Measurements from ENCODE around the gene SYNRG.

Gene SYNRG

DNA sequence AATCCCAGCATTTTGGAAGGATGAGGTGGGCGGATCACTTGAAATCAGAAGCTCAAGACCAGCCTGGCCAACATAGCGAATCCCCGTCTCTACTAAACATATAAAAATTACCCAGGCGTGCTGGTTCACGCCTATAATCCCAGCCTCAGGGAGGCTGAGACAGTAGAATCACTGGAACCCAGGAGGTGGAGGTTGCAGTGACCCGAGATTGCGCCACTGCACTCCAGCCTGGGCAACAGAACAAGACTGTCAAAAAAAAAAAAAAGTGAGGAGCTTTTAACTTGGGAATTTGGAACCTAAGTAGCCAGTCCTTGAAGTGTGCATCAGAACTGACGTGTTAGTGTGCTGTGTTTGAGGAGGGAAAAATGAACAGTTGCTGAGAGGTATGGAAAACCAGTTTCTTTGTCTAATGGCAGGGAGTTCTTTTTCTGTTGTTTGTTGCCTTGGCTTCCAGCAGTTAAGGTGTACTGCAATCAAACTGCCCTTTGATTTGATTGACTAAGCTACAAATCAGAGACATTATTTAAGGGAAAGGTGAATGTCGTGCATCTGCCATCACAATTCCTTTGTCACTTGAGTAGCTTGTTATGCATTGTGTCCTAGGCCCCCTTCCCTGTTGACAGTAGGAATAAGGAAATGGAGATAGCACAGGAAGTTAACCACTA is 128.1 kb downstream of the SYNRG start:
- CTCF ChIA-PET: no interaction called here
- no peak for DNase-seq (ENCODE audit: extremely low spot score)
- TF ChIP-seq CTBP1 (IDR thresholded peaks at IDR 0.05; ENCODE audit: borderline replicate concordance): no peak
- no peak for TF ChIP-seq FOXK2 (IDR thresholded peaks at IDR 0.05)
- TF ChIP-seq, protein P1, sequence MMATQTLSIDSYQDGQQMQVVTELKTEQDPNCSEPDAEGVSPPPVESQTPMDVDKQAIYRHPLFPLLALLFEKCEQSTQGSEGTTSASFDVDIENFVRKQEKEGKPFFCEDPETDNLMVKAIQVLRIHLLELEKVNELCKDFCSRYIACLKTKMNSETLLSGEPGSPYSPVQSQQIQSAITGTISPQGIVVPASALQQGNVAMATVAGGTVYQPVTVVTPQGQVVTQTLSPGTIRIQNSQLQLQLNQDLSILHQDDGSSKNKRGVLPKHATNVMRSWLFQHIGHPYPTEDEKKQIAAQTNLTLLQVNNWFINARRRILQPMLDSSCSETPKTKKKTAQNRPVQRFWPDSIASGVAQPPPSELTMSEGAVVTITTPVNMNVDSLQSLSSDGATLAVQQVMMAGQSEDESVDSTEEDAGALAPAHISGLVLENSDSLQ (IDR thresholded peaks at IDR 0.05): no peak
- TF ChIP-seq NFRKB (IDR thresholded peaks at IDR 0.05): no peak
- TF ChIP-seq ELF4 (IDR thresholded peaks at IDR 0.05): no peak
- no peak for TF ChIP-seq ZNF384 (IDR thresholded peaks at IDR 0.05)
- no peak for TF ChIP-seq ARNT (IDR thresholded peaks at IDR 0.05)
- no peak for TF ChIP-seq L3MBTL2 (conservative IDR thresholded peaks at IDR 0.05)
- no peak for TF ChIP-seq SP1 (IDR thresholded peaks at IDR 0.05)
- TF ChIP-seq TARDBP (IDR thresholded peaks at IDR 0.05): no peak
- TF ChIP-seq FOXM1 (IDR thresholded peaks at IDR 0.05; ENCODE audit: borderline replicate concordance): no peak
- no peak for TF ChIP-seq SUZ12 (IDR thresholded peaks at IDR 0.05)
- no peak for TF ChIP-seq BHLHE40 (IDR thresholded peaks at IDR 0.05; ENCODE audit: borderline replicate concordance)
- TF ChIP-seq HDGF (IDR thresholded peaks at IDR 0.05; ENCODE audit: borderline replicate concordance): no peak
- POLR2A ChIA-PET: no interaction called here

DNA sequence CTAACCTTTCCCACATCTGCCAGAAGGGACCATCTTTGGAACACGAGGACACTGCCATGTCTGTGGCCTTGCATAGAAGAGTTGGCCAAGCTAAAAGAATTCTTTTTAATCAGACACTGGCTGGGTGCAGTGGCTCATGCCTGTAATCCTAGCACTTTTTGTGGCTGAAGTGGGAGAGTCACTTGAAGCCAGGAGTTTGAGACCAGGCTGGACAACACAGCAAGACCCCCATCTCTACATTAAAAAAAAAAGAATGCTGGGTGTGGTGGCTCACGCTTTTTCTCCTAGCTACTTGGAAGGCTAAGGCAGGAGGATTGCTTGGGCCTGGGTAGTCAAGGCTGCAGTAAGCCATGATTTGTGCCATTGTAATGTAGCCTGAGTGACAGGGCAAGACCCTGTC is 128.8 kb downstream of the SYNRG start:
- no peak for TF ChIP-seq BHLHE40 (IDR thresholded peaks at IDR 0.05; ENCODE audit: borderline replicate concordance)
- TF ChIP-seq ARNT (IDR thresholded peaks at IDR 0.05): no peak
- TF ChIP-seq FOXM1 (IDR thresholded peaks at IDR 0.05; ENCODE audit: borderline replicate concordance): no peak
- TF ChIP-seq TARDBP (IDR thresholded peaks at IDR 0.05): no peak
- no peak for TF ChIP-seq FOXA1 (IDR thresholded peaks at IDR 0.05)
- TF ChIP-seq LEF1 (IDR thresholded peaks at IDR 0.05; ENCODE audit: borderline replicate concordance): no peak
- no peak for TF ChIP-seq CTBP1 (IDR thresholded peaks at IDR 0.05; ENCODE audit: borderline replicate concordance)
- TF ChIP-seq ZNF384 (IDR thresholded peaks at IDR 0.05): no peak
- TF ChIP-seq, protein P1 (IDR thresholded peaks at IDR 0.05): no peak
- no peak for TF ChIP-seq FOXK2 (IDR thresholded peaks at IDR 0.05)
- TF ChIP-seq SP1 (IDR thresholded peaks at IDR 0.05): no peak
- TF ChIP-seq NFRKB (IDR thresholded peaks at IDR 0.05): no peak
- TF ChIP-seq L3MBTL2 (conservative IDR thresholded peaks at IDR 0.05): no peak
- no peak for TF ChIP-seq SUZ12 (IDR thresholded peaks at IDR 0.05)
- TF ChIP-seq HDGF (IDR thresholded peaks at IDR 0.05; ENCODE audit: borderline replicate concordance): no peak
- no peak for TF ChIP-seq ELF4 (IDR thresholded peaks at IDR 0.05)
- CTCF ChIA-PET: interaction anchor here (0.7 kb wide), 1 partner anchor 10 kb away, joined by 4 read pairs; no protein-coding TSS in a partner anchor
- DNase-seq (ENCODE audit: extremely low spot score): no peak
- POLR2A ChIA-PET: no interaction called here

GRCh38 chr17:37479025-37479424 is 130.2 kb downstream of the SYNRG start:
- POLR2A ChIA-PET: no interaction called here
- TF ChIP-seq, protein P1 (IDR thresholded peaks at IDR 0.05): no peak
- TF ChIP-seq ARNT (IDR thresholded peaks at IDR 0.05) (no peak), TARDBP (IDR thresholded peaks at IDR 0.05) (no peak), FOXK2 (IDR thresholded peaks at IDR 0.05) (no peak), L3MBTL2 (conservative IDR thresholded peaks at IDR 0.05) (no peak), SUZ12 (IDR thresholded peaks at IDR 0.05) (no peak), HDGF (IDR thresholded peaks at IDR 0.05; ENCODE audit: borderline replicate concordance) (no peak), ELF4 (IDR thresholded peaks at IDR 0.05) (no peak)
- DNase-seq (ENCODE audit: extremely low spot score): no peak
- CTCF ChIA-PET: no interaction called here

- DNase-seq (ENCODE audit: extremely low spot score): no peak
- ChIA-PET POLR2A (no interaction called here), CTCF (no interaction called here)
- TF ChIP-seq LEF1 (IDR thresholded peaks at IDR 0.05; ENCODE audit: borderline replicate concordance) (no peak), ZNF384 (IDR thresholded peaks at IDR 0.05) (no peak), TARDBP (IDR thresholded peaks at IDR 0.05) (no peak)
Observed at GRCh38 chr17:37478187-37478586, 131.0 kb downstream of the SYNRG start.

GRCh38 chr17:37476431-37477120 is 132.6 kb downstream of the SYNRG start:
- TF ChIP-seq ARNT (IDR thresholded peaks at IDR 0.05): no peak
- no peak for TF ChIP-seq BHLHE40 (IDR thresholded peaks at IDR 0.05; ENCODE audit: borderline replicate concordance)
- no peak for TF ChIP-seq TARDBP (IDR thresholded peaks at IDR 0.05)
- TF ChIP-seq FOXM1 (IDR thresholded peaks at IDR 0.05; ENCODE audit: borderline replicate concordance): no peak
- TF ChIP-seq FOXK2 (IDR thresholded peaks at IDR 0.05): no peak
- TF ChIP-seq SUZ12 (IDR thresholded peaks at IDR 0.05): no peak
- TF ChIP-seq FOXA1 (IDR thresholded peaks at IDR 0.05): no peak
- no peak for TF ChIP-seq CTBP1 (IDR thresholded peaks at IDR 0.05; ENCODE audit: borderline replicate concordance)
- no peak for TF ChIP-seq SP1 (IDR thresholded peaks at IDR 0.05)
- TF ChIP-seq, protein P1 (IDR thresholded peaks at IDR 0.05): no peak
- TF ChIP-seq HDGF (IDR thresholded peaks at IDR 0.05; ENCODE audit: borderline replicate concordance): no peak
- no peak for TF ChIP-seq ELF4 (IDR thresholded peaks at IDR 0.05)
- TF ChIP-seq LEF1 (IDR thresholded peaks at IDR 0.05; ENCODE audit: borderline replicate concordance): no peak
- no peak for TF ChIP-seq ZNF384 (IDR thresholded peaks at IDR 0.05)
- no peak for TF ChIP-seq L3MBTL2 (conservative IDR thresholded peaks at IDR 0.05)
- ChIA-PET CTCF (interaction anchor here (0.6 kb wide), 1 partner anchor 16 kb away, joined by 6 read pairs; no protein-coding TSS in a partner anchor), POLR2A (interaction anchor here (1.1 kb wide), 1 partner anchor 13 kb away, joined by 3 read pairs; the partner anchor contains the start of gene DUSP14)

More at GRCh38 chr17:37476431-37477120, 132.6 kb downstream of the SYNRG start:
- DNase-seq (ENCODE audit: extremely low spot score): no peak

Data from HEK293T (cell line).